NCI-H524 (cell line): ENCODE results near the gene GALNT10.
"Not testable (repeated sequence)": the region's sequence is repeated elsewhere in the genome, so short reads cannot be mapped to it uniquely, and the experiment has no call there.

Experiments used
- DNase-seq, 2 experiments: peaks; one replicate each; lab custom pipeline; 2025; lab: John Stamatoyannopoulos, UW

Gene GALNT10

GRCh38 chr5:154351566-154351965, 161.0 kb downstream of the GALNT10 start:
- DNase-seq: no peak

GRCh38 chr5:154352960-154353548, 162.5 kb downstream of the GALNT10 start:
- no peak for DNase-seq

GRCh38 chr5:154355129-154355611, 164.6 kb downstream of the GALNT10 start:
- no peak for DNase-seq

GRCh38 chr5:154356020-154356655, 165.6 kb downstream of the GALNT10 start:
- DNase-seq: no peak

- DNase-seq: no peak
Observed at GRCh38 chr5:154356958-154357357, 166.4 kb downstream of the GALNT10 start.

DNA sequence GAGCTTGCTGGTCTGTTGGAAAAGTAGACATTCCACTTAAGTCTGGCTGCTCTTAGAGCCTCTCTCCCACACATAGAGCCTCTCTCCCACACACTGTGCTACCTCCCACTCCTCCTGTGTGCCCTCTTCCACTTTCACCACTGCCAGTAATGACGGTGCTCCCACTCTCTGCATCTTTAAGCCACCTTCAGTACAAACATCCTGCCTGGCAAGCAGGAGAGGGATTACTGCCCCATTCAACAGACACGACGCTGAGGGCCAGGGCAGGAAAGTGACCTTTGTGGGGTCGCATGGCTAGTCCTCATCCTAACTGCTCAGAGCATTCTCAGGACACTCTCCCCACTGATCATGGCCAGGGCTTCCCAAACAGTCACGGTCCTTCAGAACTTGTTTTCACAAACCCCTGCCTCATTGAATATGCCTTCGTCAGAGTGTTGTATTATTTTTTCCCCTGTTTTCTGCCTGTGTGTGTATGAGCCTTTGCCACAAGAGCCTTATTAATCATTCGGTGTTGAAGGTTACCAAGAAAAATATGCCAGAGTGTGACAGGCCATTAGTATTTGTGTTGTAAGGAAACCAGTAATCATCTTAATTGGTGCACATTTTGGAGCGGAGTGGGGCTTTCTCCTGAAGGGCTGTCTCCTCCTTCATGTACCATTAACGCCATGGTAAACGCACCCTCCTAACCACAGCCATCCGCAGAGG, 168.1 kb downstream of the GALNT10 start:
- no peak for DNase-seq

- DNase-seq: no peak
Observed at GRCh38 chr5:154359221-154359573, 168.7 kb downstream of the GALNT10 start.

DNA sequence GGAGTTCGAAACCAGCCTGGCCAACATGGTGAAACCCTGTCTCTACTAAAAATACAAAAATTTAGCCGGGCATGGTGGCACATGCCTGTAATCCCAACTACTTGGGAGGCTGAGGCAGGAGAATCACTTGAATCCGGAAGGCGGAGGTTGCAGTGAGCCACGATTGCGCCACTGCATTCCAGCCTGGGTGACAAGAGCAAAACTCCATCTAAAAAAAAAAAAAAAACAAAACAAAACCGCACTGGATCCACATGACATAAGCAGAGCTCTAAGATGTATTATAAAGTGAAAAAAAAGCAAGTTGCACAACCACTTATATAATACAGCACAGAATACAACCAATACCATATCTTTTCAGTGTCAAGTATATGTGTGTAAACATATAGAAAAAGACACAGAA, 169.7 kb downstream of the GALNT10 start:
- DNase-seq: not testable (repeated sequence)

- DNase-seq: no peak
Observed at GRCh38 chr5:154363411-154363810, 172.9 kb downstream of the GALNT10 start.

GRCh38 chr5:154364771-154365170, 174.2 kb downstream of the GALNT10 start:
- no peak for DNase-seq

DNA sequence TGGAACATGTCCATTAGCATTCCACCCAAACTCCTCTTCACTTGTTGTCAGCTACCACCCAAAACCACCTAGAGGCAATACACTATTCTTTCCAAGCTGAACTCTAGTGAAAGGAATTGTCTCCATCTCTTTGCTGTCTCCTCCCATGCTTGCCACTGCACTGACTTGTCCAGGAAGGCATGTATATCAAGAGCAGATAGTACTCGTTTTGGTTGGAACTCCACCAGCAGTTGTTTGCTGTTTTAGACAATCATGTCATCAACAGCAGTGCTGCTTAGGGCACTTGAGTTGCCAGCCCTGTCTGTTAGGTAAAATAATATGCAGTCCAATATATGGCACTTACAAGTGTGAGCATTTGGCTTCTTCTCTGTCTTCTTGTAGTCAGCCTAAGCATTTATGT, 175.3 kb downstream of the GALNT10 start:
- DNase-seq: no peak

- DNase-seq: no peak
Observed at GRCh38 chr5:154366353-154366752, 175.8 kb downstream of the GALNT10 start.

- DNase-seq: no peak
Observed at GRCh38 chr5:154367101-154367500, 176.6 kb downstream of the GALNT10 start.

DNA sequence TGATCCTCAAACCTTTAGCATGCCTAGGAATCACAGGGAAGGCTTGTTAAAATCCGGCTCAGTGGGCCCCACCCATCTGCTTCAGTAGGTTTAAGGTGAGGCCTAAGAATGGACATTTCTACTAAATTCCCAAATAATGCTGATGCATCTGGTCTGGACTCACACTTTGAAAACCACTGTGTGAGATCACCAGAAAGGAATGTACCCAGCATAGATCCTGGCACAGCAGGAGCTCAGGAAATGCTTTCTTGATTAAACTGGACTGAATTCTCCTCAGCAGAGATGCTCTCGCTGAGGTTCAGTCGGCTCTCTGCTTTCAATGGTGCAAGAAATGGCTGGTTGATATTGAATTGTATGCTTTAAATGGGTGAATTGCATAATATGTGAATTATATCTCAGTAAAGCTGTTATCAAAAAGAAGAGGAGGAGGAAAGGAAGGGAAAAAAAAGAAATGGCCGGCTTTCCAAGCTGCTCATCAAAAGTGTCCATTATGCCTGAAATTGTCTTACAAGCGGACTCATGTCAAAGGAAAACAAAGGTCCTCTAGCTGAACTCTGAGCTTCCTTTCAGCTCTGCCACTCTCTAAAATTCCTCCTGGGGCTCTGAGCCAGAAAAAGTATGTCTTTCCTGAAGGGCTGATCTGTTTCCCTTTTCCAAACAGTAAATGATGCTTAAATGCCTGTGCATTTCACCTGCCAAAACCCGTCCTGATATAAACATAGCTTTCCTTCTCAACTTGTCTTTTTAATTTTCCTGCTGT, 177.7 kb downstream of the GALNT10 start:
- DNase-seq: no peak

GRCh38 chr5:154369682-154370081, 179.1 kb downstream of the GALNT10 start:
- DNase-seq: no peak

DNA sequence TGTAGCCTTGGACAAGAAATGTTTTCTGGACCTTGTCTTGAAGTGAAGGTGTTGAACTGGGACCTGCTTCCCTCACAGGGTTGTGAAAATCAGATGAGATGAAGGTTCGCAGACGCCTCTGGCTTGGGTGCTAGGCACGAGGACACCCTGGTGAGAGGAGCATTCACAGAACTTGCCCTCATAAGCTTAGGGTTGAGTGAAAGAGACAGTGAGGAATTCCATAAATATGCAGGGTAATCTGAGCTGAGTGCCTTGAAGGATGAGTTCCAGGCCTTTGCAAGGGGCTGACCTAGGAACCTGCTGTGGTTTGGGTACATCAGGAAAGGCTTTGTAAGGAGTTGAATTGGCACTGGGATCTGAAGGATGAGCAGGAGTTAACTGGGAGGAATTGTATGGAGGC, 179.6 kb downstream of the GALNT10 start:
- no peak for DNase-seq

- DNase-seq: no peak
Observed at GRCh38 chr5:154370813-154371212, 180.3 kb downstream of the GALNT10 start.

DNA sequence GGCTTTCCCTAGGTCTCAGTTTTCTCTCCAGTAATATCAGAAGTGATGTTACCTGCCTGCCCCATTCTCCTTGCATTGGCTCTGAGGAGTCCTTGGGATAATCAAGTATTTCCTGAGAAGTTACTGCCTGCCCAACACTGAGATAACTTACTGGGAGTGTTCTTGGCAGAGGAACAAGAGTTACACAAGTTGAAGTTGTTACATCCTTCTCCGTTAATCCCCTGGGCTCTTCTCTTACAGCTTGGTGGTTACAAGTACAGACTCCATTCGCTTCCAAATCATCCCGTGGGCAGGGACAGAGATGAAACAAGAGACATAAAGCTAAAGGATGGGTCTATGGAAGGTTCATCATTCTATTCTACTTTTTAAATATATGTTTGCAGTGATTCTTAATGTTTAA, 181.2 kb downstream of the GALNT10 start:
- peak in 1 of 2 experiments; percentile 49 for DNase-seq

GRCh38 chr5:154372661-154373060, 182.1 kb downstream of the GALNT10 start:
- DNase-seq: peak; percentile 81 to 95

DNA sequence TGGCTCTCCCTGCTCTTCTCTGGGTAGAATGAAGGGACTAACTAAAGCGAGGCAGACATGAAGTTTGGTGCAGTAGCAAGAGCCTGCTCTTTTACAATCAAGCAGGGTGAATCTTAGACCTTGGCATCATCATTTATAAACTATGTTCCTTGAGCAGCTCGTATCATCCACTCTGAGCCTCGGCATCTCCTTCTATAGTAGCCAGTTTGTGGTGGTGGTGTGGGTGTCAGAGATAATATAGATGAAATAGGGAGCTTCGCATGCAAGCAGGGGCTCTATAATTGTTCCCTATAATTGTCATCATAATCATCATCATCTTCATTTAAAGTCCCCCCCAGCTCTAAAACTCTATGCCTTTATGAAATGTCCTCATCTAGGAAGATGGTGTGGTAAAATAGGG, 182.8 kb downstream of the GALNT10 start:
- no peak for DNase-seq

GRCh38 chr5:154373729-154374179, 183.2 kb downstream of the GALNT10 start:
- peak; percentile 62 to 73 for DNase-seq

DNA sequence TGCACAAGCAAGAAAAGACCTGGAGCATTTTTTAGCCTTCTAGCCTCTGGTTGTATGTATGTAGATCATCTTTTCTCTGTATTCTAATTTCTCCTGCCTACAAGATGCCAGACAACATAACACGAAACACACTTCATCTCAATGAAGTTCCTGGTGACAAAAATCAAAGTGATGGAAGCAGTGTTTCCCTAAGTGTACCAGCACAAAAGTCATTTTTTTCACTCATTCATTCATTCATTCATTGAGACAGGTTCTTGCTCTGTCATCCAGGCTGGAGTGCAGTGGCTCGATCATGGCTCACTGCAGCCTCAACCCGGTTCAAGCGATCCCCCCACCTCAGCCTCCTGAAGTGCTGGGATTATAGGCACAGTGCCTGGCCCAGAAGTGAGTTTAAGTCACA, 183.7 kb downstream of the GALNT10 start:
- DNase-seq: no peak
